H9 (cell line): Measurements from ENCODE around the gene USP3. TPM values are rescaled to one million over a fixed set of nuclear protein-coding genes. Genes with fewer than 3 reads are reported as not detected.

Source experiments
- DNase-seq: peaks from one replicate; pipeline ENCODE4 v3.0.0-alpha.2; 2017
- H2AFZ ChIP-seq: one replicate; pipeline ENCODE4 v1.6.1; 2013; ENCODE audit warnings: mild to moderate bottlenecking, low read length, control low read depth, moderate library complexity
- H2AK5ac ChIP-seq: 2 replicates; pipeline ENCODE4 v1.6.1; 2013; ENCODE audit warnings: low read length, control low read depth, mixed read lengths; ENCODE audit not compliant: insufficient read length
- H2BK120ac ChIP-seq: one replicate; pipeline ENCODE4 v1.6.1; 2013; ENCODE audit warnings: low read depth, mild to moderate bottlenecking, low read length, control low read depth, inconsistent platforms; ENCODE audit not compliant: poor library complexity, severe bottlenecking
- H2BK12ac ChIP-seq: 2 replicates; pipeline ENCODE4 v1.6.1; 2013; ENCODE audit warnings: low read length, control low read depth, mixed read lengths, low read depth; ENCODE audit not compliant: insufficient read length
- H2BK15ac ChIP-seq: 2 replicates; pipeline ENCODE4 v1.6.1; 2013; ENCODE audit warnings: low read depth, low read length, control low read depth
- H2BK20ac ChIP-seq: one replicate; pipeline ENCODE4 v1.6.1; 2013; ENCODE audit warnings: low read depth, mild to moderate bottlenecking, low read length, control low read depth, inconsistent platforms; ENCODE audit not compliant: poor library complexity, severe bottlenecking
- H2BK5ac ChIP-seq: 2 replicates; pipeline ENCODE4 v1.6.1; 2013; ENCODE audit warnings: low read length, control low read depth, mixed read lengths; ENCODE audit not compliant: insufficient read length
- H3K14ac ChIP-seq: 2 replicates; pipeline ENCODE4 v1.6.1; 2013; ENCODE audit warnings: low read length, control low read depth; ENCODE audit not compliant: insufficient read depth
- H3K18ac ChIP-seq: 2 replicates; pipeline ENCODE4 v1.6.1; 2013; ENCODE audit warnings: low read depth, mild to moderate bottlenecking, mixed read lengths, low read length, control low read depth; ENCODE audit not compliant: insufficient read length
- H3K23ac ChIP-seq: 2 replicates; pipeline ENCODE4 v1.6.1; 2013; ENCODE audit warnings: low read length, control low read depth, mixed read lengths, low read depth; ENCODE audit not compliant: insufficient read length
- H3K23me2 ChIP-seq: 2 replicates; pipeline ENCODE4 v1.6.1; 2013; ENCODE audit warnings: low read depth, mild to moderate bottlenecking, mixed read lengths, low read length, control low read depth; ENCODE audit not compliant: insufficient read length, poor library complexity, severe bottlenecking
- H3K27ac ChIP-seq: 2 replicates; pipeline ENCODE4 v1.5.1; 2013; ENCODE audit warnings: low read length, control low read depth, mixed read lengths, low read depth; ENCODE audit not compliant: insufficient read length
- H3K27me3 ChIP-seq: 2 replicates; pipeline ENCODE4 v1.6.1; 2013; ENCODE audit warnings: low read length, control low read depth, inconsistent platforms; ENCODE audit not compliant: insufficient read depth
- H3K4ac ChIP-seq: 2 replicates; pipeline ENCODE4 v1.6.1; 2013; ENCODE audit warnings: low read depth, mild to moderate bottlenecking, control low read depth, inconsistent platforms, low read length, moderate library complexity
- H3K4me1 ChIP-seq: 2 replicates; pipeline ENCODE4 v1.6.1; 2013; ENCODE audit warnings: low read length, control low read depth, inconsistent platforms; ENCODE audit not compliant: insufficient read depth
- H3K4me2 ChIP-seq: 2 replicates; pipeline ENCODE4 v1.6.1; 2013; ENCODE audit warnings: low read length, control low read depth, mixed read lengths; ENCODE audit not compliant: insufficient read length, insufficient read depth
- H3K56ac ChIP-seq: 2 replicates; pipeline ENCODE4 v1.6.1; 2013; ENCODE audit warnings: low read depth, mild to moderate bottlenecking, mixed read lengths, low read length, control low read depth; ENCODE audit not compliant: insufficient read length
- H3K79me1 ChIP-seq: 2 replicates; pipeline ENCODE4 v1.6.1; 2013; ENCODE audit warnings: low read depth, mild to moderate bottlenecking, moderate library complexity, low read length, control low read depth, inconsistent platforms; ENCODE audit not compliant: insufficient read depth, poor library complexity, severe bottlenecking
- H3K79me2 ChIP-seq: 2 replicates; pipeline ENCODE4 v1.6.1; 2013; ENCODE audit warnings: low read length, control low read depth, inconsistent platforms; ENCODE audit not compliant: insufficient read depth
- H3K9ac ChIP-seq: 2 replicates; pipeline ENCODE4 v1.6.1; 2013; ENCODE audit warnings: low read length, control low read depth, mixed read lengths; ENCODE audit not compliant: insufficient read length; ENCODE audit errors: extremely low read depth
- H3K9me3 ChIP-seq: one replicate; pipeline ENCODE4 v1.6.1; 2013; ENCODE audit warnings: low read depth, low read length, inconsistent platforms; ENCODE audit not compliant: control insufficient read depth
- H3T11ph ChIP-seq: one replicate; pipeline ENCODE4 v1.6.1; 2013; ENCODE audit warnings: mild to moderate bottlenecking, low read length, control low read depth, inconsistent platforms
- H4K20me1 ChIP-seq: one replicate; pipeline ENCODE4 v1.6.1; 2013; ENCODE audit not compliant: control insufficient read depth, insufficient read length, insufficient read depth
- H4K5ac ChIP-seq: 2 replicates; pipeline ENCODE4 v1.6.1; 2013; ENCODE audit warnings: low read depth, mild to moderate bottlenecking, mixed read lengths, low read length, control low read depth; ENCODE audit not compliant: insufficient read length
- H4K8ac ChIP-seq: replicated peaks from 2 replicates; pipeline ENCODE4 v1.6.1; 2013; ENCODE audit warnings: low read length, control low read depth, mixed read lengths, low read depth; ENCODE audit not compliant: insufficient read length
- H4K91ac ChIP-seq: 2 replicates; pipeline ENCODE4 v1.6.1; 2013; ENCODE audit warnings: low read depth, mild to moderate bottlenecking, moderate library complexity, mixed read lengths, low read length, control low read depth; ENCODE audit not compliant: insufficient read length
- H3K27ac Mint-ChIP-seq, 3 experiments: 2 replicates in 2 of 3; 3 replicates in 1 of 3; pipeline ENCODE4 v1.8.0; 2020 to 2021; ENCODE audit warnings: mixed read lengths in 3 of 3, mild to moderate bottlenecking in 1 of 3, moderate library complexity in 1 of 3
- H3K27me3 Mint-ChIP-seq: 2 replicates; pipeline ENCODE4 v1.8.0; 2021; ENCODE audit warnings: low read depth, mild to moderate bottlenecking, moderate library complexity, mixed read lengths
- H3K36me3 Mint-ChIP-seq, 3 experiments: 2 replicates in 2 of 3; 3 replicates in 1 of 3; pipeline ENCODE4 v1.8.0; 2020 to 2021; ENCODE audit warnings: low read depth in 3 of 3, mixed read lengths in 3 of 3; ENCODE audit not compliant: insufficient read depth in 1 of 3
- H3K4me1 Mint-ChIP-seq, 2 experiments: 2 replicates each; pipeline ENCODE4 v1.8.0; 2020; ENCODE audit warnings: mixed read lengths in 2 of 2
- H3K4me3 Mint-ChIP-seq, 2 experiments: 2 replicates in 1 of 2; 3 replicates in 1 of 2; pipeline ENCODE4 v1.8.0; 2020 to 2021; ENCODE audit warnings: mild to moderate bottlenecking in 2 of 2, mixed read lengths in 2 of 2, moderate library complexity in 1 of 2
- H3K9me3 Mint-ChIP-seq, 2 experiments: 2 replicates in 1 of 2; 3 replicates in 1 of 2; pipeline ENCODE4 v1.8.0; 2020; ENCODE audit warnings: mild to moderate bottlenecking in 2 of 2, mixed read lengths in 2 of 2, moderate library complexity in 1 of 2
- WGBS: extraction: QIAGEN DNeasy Blood & Tissue Kit; methylation state at CpG from one replicate; pipeline ENCODE4 v1.1.7; 2013; ENCODE audit warnings: missing lambda C conversion rate, low lambda C conversion rate, mixed read lengths; ENCODE audit not compliant: insufficient read length; ENCODE audit errors: extremely low coverage; 5-methylcytosine and 5-hydroxymethylcytosine counted together
- total RNA-seq: library from RNA; stranded (reverse); gene quantifications from 2 replicates; pipeline ENCODE4 v1.2.1, GENCODE V29; 2021
- TF ChIP-seq, protein P1 (sequence below): fragments of 200-600 bp; sonication (generic); conservative IDR thresholded peaks from 3 replicates; pipeline ENCODE4 v1.8.0; 2021; ENCODE audit warnings: antibody characterized with exemption, mild to moderate bottlenecking

The USP3 gene
- total RNA-seq, 1 experiment from 2014 or later: 14.2 TPM

DNA sequence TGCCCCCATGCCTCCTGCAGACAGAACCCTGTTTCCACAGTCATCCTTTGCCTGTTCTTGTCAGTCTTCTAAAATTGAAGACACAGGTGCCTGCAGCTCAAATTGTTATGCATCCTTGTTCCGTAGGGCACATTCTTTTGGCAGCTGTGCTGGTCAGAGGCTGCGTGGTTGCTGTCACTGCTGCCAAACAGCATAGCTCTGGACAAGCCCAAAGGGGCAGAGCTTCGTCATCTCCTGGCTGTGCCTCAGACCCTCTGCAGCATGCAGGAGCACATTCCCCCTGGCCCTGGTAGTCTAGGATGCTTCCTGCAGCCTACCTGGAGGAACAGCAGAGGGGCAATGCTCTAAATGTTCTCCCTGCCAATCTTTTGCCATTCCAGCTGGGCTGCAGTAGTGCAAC lies 90.7 kb downstream of the USP3 start:
- Histone ChIP-seq H3K18ac (no peak overlapping the region), H2BK5ac (no peak overlapping the region), H2BK12ac (no peak overlapping the region), H3K23me2 (no peaks in the 10 kb centered on the region), H3K56ac (no peak overlapping the region), H4K20me1 (no peaks in the 10 kb centered on the region), H3K27me3 (no peaks in the 10 kb centered on the region), H2BK120ac (no peak overlapping the region), H3K9ac (no peak overlapping the region), H3K27ac (no peak overlapping the region), H2BK20ac (no peak overlapping the region), H3K79me1 (no peaks in the 10 kb centered on the region), H3K4me1 (no peaks in the 10 kb centered on the region; the same call in 1 of the 2 replicates), H2AK5ac (no peak overlapping the region), H4K8ac (no peak overlapping the region), H2AFZ (no peak overlapping the region), H4K91ac (no peak overlapping the region), H3K79me2 (no peaks in the 10 kb centered on the region), H4K5ac (no peak overlapping the region), H3K4ac (no peak overlapping the region), H2BK15ac (no peak overlapping the region), H3K23ac (no peak overlapping the region), H3T11ph (no peak overlapping the region), H3K9me3 (no peaks in the 10 kb centered on the region), H3K14ac (no peak overlapping the region), H3K4me2 (no peak overlapping the region)
- no peak overlapping the region for H3K4me3 Mint-ChIP-seq
- H3K9me3 Mint-ChIP-seq: no peaks in the 10 kb centered on the region
- H3K27me3 Mint-ChIP-seq: peaks cover 10% of the 10 kb centered on the region
- no CpG with 5 or more reads among the region's 3 CpGs for WGBS
- peaks cover 8 to 14% (median 13%) of the 10 kb centered on the region in 3 experiments; a peak in 6 of 7 replicates for H3K36me3 Mint-ChIP-seq
- no peak for DNase-seq
- peak overlapping the region in 1 of 3 experiments; percentile 25; a peak in 1 of 7 replicates for H3K27ac Mint-ChIP-seq
- TF ChIP-seq, protein P1, sequence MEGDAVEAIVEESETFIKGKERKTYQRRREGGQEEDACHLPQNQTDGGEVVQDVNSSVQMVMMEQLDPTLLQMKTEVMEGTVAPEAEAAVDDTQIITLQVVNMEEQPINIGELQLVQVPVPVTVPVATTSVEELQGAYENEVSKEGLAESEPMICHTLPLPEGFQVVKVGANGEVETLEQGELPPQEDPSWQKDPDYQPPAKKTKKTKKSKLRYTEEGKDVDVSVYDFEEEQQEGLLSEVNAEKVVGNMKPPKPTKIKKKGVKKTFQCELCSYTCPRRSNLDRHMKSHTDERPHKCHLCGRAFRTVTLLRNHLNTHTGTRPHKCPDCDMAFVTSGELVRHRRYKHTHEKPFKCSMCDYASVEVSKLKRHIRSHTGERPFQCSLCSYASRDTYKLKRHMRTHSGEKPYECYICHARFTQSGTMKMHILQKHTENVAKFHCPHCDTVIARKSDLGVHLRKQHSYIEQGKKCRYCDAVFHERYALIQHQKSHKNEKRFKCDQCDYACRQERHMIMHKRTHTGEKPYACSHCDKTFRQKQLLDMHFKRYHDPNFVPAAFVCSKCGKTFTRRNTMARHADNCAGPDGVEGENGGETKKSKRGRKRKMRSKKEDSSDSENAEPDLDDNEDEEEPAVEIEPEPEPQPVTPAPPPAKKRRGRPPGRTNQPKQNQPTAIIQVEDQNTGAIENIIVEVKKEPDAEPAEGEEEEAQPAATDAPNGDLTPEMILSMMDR: no peak
- peaks cover 16 to 32% of the 10 kb centered on the region in 2 experiments for H3K4me1 Mint-ChIP-seq
